ENCODE measurements around the gene SOAT2. TPM values are rescaled to one million over a fixed set of nuclear protein-coding genes. Genes with fewer than 3 reads are reported as not detected.
"Not testable (repeated sequence)": the region's sequence is repeated elsewhere in the genome, so short reads cannot be mapped to it uniquely, and the experiment has no call there.

Gene SOAT2
- total RNA-seq, 4 donors from 2014 or later: 0.41 TPM; not detected in 3

- in situ Hi-C loops (cut with MboI; ENCODE audit: low pct_ligation_motif_present in 1 of 4, low pct_unique_long_range_greater_than_20kb in 1 of 4, low sequenced_read_pairs in 3 of 4): no loop called here
- intact Hi-C loops (cut with DNase I; ENCODE audit: low total_unique reads): no loop called here
- 65 to 66% methylated on average over 7 of the region's 7 CpGs for WGBS, 2 donors (ENCODE audit: low coverage in 1 of 2)
- H3K4me1 ChIP-seq: peaks cover 0 to 9% (median 0%) of the 10 kb centered on the region in 4 donors
- H3K36me3 ChIP-seq: no peaks in the 10 kb centered on the region
- no peak overlapping the region for H3K27ac ChIP-seq
- H3K4me3 ChIP-seq: no peak overlapping the region
- no peaks in the 10 kb centered on the region for H3K27me3 ChIP-seq
- TF ChIP-seq POLR2A (IDR thresholded peaks at IDR 0.05) (no peak), POLR2AphosphoS5 (IDR thresholded peaks at IDR 0.05) (no peak), EP300 (IDR thresholded peaks at IDR 0.05; ENCODE audit: low read depth) (no peak)
- TF ChIP-seq, protein P1, sequence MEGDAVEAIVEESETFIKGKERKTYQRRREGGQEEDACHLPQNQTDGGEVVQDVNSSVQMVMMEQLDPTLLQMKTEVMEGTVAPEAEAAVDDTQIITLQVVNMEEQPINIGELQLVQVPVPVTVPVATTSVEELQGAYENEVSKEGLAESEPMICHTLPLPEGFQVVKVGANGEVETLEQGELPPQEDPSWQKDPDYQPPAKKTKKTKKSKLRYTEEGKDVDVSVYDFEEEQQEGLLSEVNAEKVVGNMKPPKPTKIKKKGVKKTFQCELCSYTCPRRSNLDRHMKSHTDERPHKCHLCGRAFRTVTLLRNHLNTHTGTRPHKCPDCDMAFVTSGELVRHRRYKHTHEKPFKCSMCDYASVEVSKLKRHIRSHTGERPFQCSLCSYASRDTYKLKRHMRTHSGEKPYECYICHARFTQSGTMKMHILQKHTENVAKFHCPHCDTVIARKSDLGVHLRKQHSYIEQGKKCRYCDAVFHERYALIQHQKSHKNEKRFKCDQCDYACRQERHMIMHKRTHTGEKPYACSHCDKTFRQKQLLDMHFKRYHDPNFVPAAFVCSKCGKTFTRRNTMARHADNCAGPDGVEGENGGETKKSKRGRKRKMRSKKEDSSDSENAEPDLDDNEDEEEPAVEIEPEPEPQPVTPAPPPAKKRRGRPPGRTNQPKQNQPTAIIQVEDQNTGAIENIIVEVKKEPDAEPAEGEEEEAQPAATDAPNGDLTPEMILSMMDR (IDR thresholded peaks at IDR 0.05): no peak
- H3K9me3 ChIP-seq: no peaks in the 10 kb centered on the region
- no peak for DNase-seq
Observed at GRCh38 chr12:53107122-53107521, 3.8 kb downstream of the SOAT2 start.

- H3K9me3 ChIP-seq; H3K4me3 ChIP-seq; H3K27ac ChIP-seq; H3K36me3 ChIP-seq; intact Hi-C loops (cut with DNase I; ENCODE audit: low total_unique reads); H3K27me3 ChIP-seq; in situ Hi-C loops (cut with MboI; ENCODE audit: low pct_ligation_motif_present in 1 of 4, low pct_unique_long_range_greater_than_20kb in 1 of 4, low sequenced_read_pairs in 3 of 4); H3K4me1 ChIP-seq; DNase-seq: not testable (repeated sequence)
- 87 to 91% methylated on average over 5 to 7 of the region's 7 CpGs for WGBS, 2 donors (ENCODE audit: low coverage in 1 of 2)
Observed at GRCh38 chr12:53112431-53112830, 9.1 kb downstream of the SOAT2 start.

GRCh38 chr12:53113136-53113705, 9.9 kb downstream of the SOAT2 start:
- no peaks in the 10 kb centered on the region for H3K27me3 ChIP-seq
- H3K4me1 ChIP-seq: no peaks in the 10 kb centered on the region
- intact Hi-C loops (cut with DNase I; ENCODE audit: low total_unique reads): no loop called here
- in situ Hi-C loops (cut with MboI; ENCODE audit: low pct_ligation_motif_present in 1 of 4, low pct_unique_long_range_greater_than_20kb in 1 of 4, low sequenced_read_pairs in 3 of 4): no loop called here
- WGBS, 2 donors (ENCODE audit: low coverage in 1 of 2): 40 to 76% methylated on average over 1 to 12 of the region's 12 CpGs
- no peak overlapping the region for H3K27ac ChIP-seq
- no peak for DNase-seq
- no peak overlapping the region for H3K4me3 ChIP-seq
- TF ChIP-seq, protein P1 (IDR thresholded peaks at IDR 0.05): no peak
- TF ChIP-seq EP300 (IDR thresholded peaks at IDR 0.05; ENCODE audit: low read depth) (no peak), POLR2A (IDR thresholded peaks at IDR 0.05) (no peak), POLR2AphosphoS5 (IDR thresholded peaks at IDR 0.05) (no peak)
- H3K9me3 ChIP-seq: no peaks in the 10 kb centered on the region
- no peaks in the 10 kb centered on the region for H3K36me3 ChIP-seq

DNA sequence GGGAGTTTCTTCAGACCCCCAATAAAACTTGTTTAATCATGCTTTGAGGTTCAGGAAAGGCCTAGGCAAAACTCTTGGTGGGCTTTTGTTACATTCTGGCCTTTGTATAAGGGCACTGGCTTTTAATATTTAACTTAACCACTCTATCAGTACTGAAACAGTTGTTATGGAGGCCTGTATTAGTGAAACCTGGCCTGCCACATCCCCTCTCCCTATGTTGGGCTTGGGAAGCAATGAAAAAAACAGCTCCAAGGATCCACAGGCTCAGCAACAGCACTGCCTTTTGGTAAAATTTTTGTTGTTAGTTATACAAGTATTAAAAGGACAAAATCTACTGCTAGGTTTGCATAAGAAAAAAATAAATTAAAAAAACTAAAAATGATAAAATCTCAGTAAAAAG, 10.7 kb downstream of the SOAT2 start:
- H3K4me3 ChIP-seq: no peak overlapping the region
- in situ Hi-C loops (cut with MboI; ENCODE audit: low pct_ligation_motif_present in 1 of 4, low pct_unique_long_range_greater_than_20kb in 1 of 4, low sequenced_read_pairs in 3 of 4) (no loop called here), intact Hi-C loops (cut with DNase I; ENCODE audit: low total_unique reads) (no loop called here)
- H3K4me1 ChIP-seq: no peaks in the 10 kb centered on the region
- H3K27ac ChIP-seq: no peak overlapping the region
- H3K36me3 ChIP-seq: no peaks in the 10 kb centered on the region
- no peak for DNase-seq
- no peaks in the 10 kb centered on the region for H3K9me3 ChIP-seq
- H3K27me3 ChIP-seq: no peaks in the 10 kb centered on the region
- no peak for TF ChIP-seq POLR2AphosphoS5 (IDR thresholded peaks at IDR 0.05)
- TF ChIP-seq, protein P1 (IDR thresholded peaks at IDR 0.05): no peak
- no peak for TF ChIP-seq POLR2A (IDR thresholded peaks at IDR 0.05)
- no peak for TF ChIP-seq EP300 (IDR thresholded peaks at IDR 0.05; ENCODE audit: low read depth)

Data from transverse colon (tissue), 4 donors.